ENCODE results near the gene GSTA3.

DNA sequence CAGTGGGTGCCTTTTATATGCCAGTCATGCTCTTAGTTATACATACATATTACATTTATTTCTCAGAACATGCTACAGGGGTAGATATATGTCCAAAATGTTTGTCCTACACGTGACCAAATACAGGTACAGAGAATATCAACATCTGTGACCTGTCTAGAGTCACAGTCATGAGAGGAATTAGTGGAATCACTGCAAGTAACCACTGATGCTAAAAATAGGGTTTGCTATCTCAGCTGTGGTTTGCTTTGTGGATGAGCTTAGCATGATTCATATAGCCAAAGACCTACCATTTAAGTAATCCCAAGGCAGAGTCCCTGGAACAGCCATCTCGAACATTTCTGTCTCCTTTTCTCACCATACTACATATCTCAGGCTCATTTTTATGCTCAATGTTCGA, 32.3 kb downstream of the GSTA3 start:
- no peak for TF ChIP-seq POLR2AphosphoS5 (IDR thresholded peaks at IDR 0.05; ENCODE audit: low read depth, low read length)
- no peak for TF ChIP-seq POLR2A (IDR thresholded peaks at IDR 0.05; ENCODE audit: low read depth, low read length)
- no peak for TF ChIP-seq TAF1 (IDR thresholded peaks at IDR 0.05; ENCODE audit: low read depth, low read length)
- no peak for TF ChIP-seq SPI1 (IDR thresholded peaks at IDR 0.05; ENCODE audit: low read depth, low read length)
- no peak for TF ChIP-seq PAX5 (IDR thresholded peaks at IDR 0.05; ENCODE audit: insufficient read depth, low read length, severe bottlenecking)

All from GM12891 (cell line).